HCT116 (cell line): ENCODE measurements around the gene EXOC6B. TPM values are rescaled to one million over a fixed set of nuclear protein-coding genes. Genes with fewer than 3 reads are reported as not detected.

Experiments
- ATAC-seq: fragments of 200-7000 bp; cut with Tn5 transposase; 2 replicates; pipeline ENCODE4 v1.9.1; 2020; ENCODE audit warnings: mild to moderate bottlenecking, moderate library complexity
- BruUV-seq: library from RNA; stranded (reverse); fragments of 400-500 nt; replicated peaks from 2 replicates; lab custom pipeline; 2021; lab: Mats Ljungman, UMichigan
- CTCF ChIA-PET: fragments of 300-600 bp; sonication (Branson Sonifier 250); formaldehyde crosslinking; loops from one replicate; lab custom pipeline; 2021; ENCODE audit warnings: antibody characterized with exemption; lab: Charles Lee
- POLR2A ChIA-PET: fragments of 300-600, 350-600 bp; sonication (Branson Sonifier 250); formaldehyde crosslinking; loops from one replicate; lab custom pipeline; 2021; ENCODE audit warnings: antibody characterized with exemption; lab: Charles Lee
- RAD21 ChIA-PET, 2 experiments: fragments of 300-600 bp; sonication (Branson Sonifier 250); formaldehyde crosslinking; loops; one replicate each; lab custom pipeline; 2023; ENCODE audit warnings: low total read pairs in 2 of 2; ENCODE audit not compliant: uncharacterized antibody in 2 of 2, unreplicated experiment in 2 of 2, low non-redundant PET in 1 of 2; lab: Charles Lee
- DNase-seq: peaks from one replicate; pipeline ENCODE4 v3.0.0-alpha.2; 2010; ENCODE audit warnings: low read depth, low spot score
- H2AFZ ChIP-seq: fragments of 200-600 bp; shearing (Covaris generic), sonication (generic); 2 replicates; pipeline ENCODE4 v1.6.1; 2017; ENCODE audit warnings: low read depth, mixed run types, mixed read lengths, antibody characterized with exemption, low read length; ENCODE audit not compliant: poor library complexity, severe bottlenecking
- H3K27ac ChIP-seq: 2 replicates; pipeline ENCODE4 v1.5.1; 2012; ENCODE audit warnings: low read depth, low read length
- H3K27me3 ChIP-seq: fragments of 200-600 bp; sonication (generic); 2 replicates; pipeline ENCODE4 v1.6.1; 2016; ENCODE audit warnings: mixed run types, low read length, mixed read lengths; ENCODE audit not compliant: insufficient read depth
- H3K36me3 ChIP-seq, 2 experiments: fragments of 200-500 bp in 1 of 2; fragments of 200-600 bp in 1 of 2; sonication (Bioruptor generic) in 1 of 2; sonication (generic) in 1 of 2; 2 replicates each; pipeline versions ENCODE4 v1.5.1 to v1.6.1; 2014 to 2016; ENCODE audit warnings: low read length in 2 of 2, inconsistent platforms in 1 of 2, mixed read lengths in 1 of 2, mixed run types in 1 of 2; ENCODE audit not compliant: insufficient read depth in 2 of 2, control insufficient read depth in 1 of 2
- H3K4me1 ChIP-seq, 2 experiments: fragments of 200-600 bp in 1 of 2; sonication (generic) in 1 of 2; 2 replicates each; pipeline versions ENCODE4 v1.5.1 to v1.6.1; 2012 to 2017; ENCODE audit warnings: low read length in 2 of 2, inconsistent platforms in 1 of 2, mild to moderate bottlenecking in 1 of 2, mixed read lengths in 1 of 2, mixed run types in 1 of 2, moderate library complexity in 1 of 2; ENCODE audit not compliant: insufficient read depth in 2 of 2, control insufficient read depth in 1 of 2
- H3K4me2 ChIP-seq: fragments of 200-600 bp; sonication (generic); 2 replicates; pipeline ENCODE4 v1.6.1; 2017; ENCODE audit warnings: mixed run types, low read length, mixed read lengths
- H3K4me3 ChIP-seq, 2 experiments: fragments of 200-600 bp in 1 of 2; sonication (generic) in 1 of 2; replicated peaks in 1 of 2; 2 replicates each; pipeline ENCODE4 v1.5.1; 2011 to 2016; ENCODE audit warnings: low read length in 2 of 2, control low read depth in 1 of 2, low read depth in 1 of 2, mild to moderate bottlenecking in 1 of 2, mixed read lengths in 1 of 2, mixed run types in 1 of 2
- H3K79me2 ChIP-seq: fragments of 200-600 bp; sonication (generic); 2 replicates; pipeline ENCODE4 v1.6.1; 2017; ENCODE audit warnings: mild to moderate bottlenecking, mixed run types, low read length, moderate library complexity, mixed read lengths; ENCODE audit not compliant: insufficient read depth
- H3K9ac ChIP-seq: fragments of 200-600 bp; sonication (generic); 2 replicates; pipeline ENCODE4 v1.6.1; 2016; ENCODE audit warnings: low read length, mixed read lengths
- H3K9me2 ChIP-seq: fragments of 200-600 bp; sonication (generic), shearing (Covaris generic); 2 replicates; pipeline ENCODE4 v1.6.1; 2017; ENCODE audit warnings: mixed run types, mild to moderate bottlenecking, moderate library complexity; ENCODE audit not compliant: insufficient read depth
- H3K9me3 ChIP-seq, 2 experiments: fragments of 200-500 bp in 1 of 2; fragments of 200-600 bp in 1 of 2; sonication (Bioruptor generic) in 1 of 2; sonication (generic) in 1 of 2; 2 replicates each; pipeline ENCODE4 v1.6.1; 2014 to 2017; ENCODE audit warnings: low read length in 2 of 2, mixed read lengths in 2 of 2, inconsistent platforms in 1 of 2, low read depth in 1 of 2, mild to moderate bottlenecking in 1 of 2, mixed run types in 1 of 2, moderate library complexity in 1 of 2; ENCODE audit not compliant: control insufficient read depth in 1 of 2, insufficient read depth in 1 of 2
- H4K20me1 ChIP-seq: fragments of 200-600 bp; sonication (generic), shearing (Covaris generic); 2 replicates; pipeline ENCODE4 v1.6.1; 2017; ENCODE audit warnings: mixed run types, mild to moderate bottlenecking, moderate library complexity; ENCODE audit not compliant: insufficient read depth
- CEBPB ChIP-seq: IDR thresholded peaks from 2 replicates; pipeline ENCODE4 v1.6.1; 2012; ENCODE audit warnings: low read depth
- EGR1 ChIP-seq: IDR thresholded peaks from 2 replicates; pipeline ENCODE4 v1.6.1; 2012; ENCODE audit warnings: low read depth
- JUND ChIP-seq: IDR thresholded peaks from 2 replicates; pipeline ENCODE4 v1.6.1; 2012
- RAD21 ChIP-seq: IDR thresholded peaks from 2 replicates; pipeline ENCODE4 v1.6.1; 2012; ENCODE audit warnings: low read depth, mild to moderate bottlenecking
- SIN3A ChIP-seq: IDR thresholded peaks from 2 replicates; pipeline ENCODE4 v1.6.1; 2012; ENCODE audit warnings: low read depth
- SP1 ChIP-seq: IDR thresholded peaks from 2 replicates; pipeline ENCODE4 v1.6.1; 2012; ENCODE audit warnings: low read depth
- SRF ChIP-seq: IDR thresholded peaks from 2 replicates; pipeline ENCODE4 v1.6.1; 2012; ENCODE audit warnings: low read depth
- TCF7L2 ChIP-seq: IDR thresholded peaks from 2 replicates; pipeline ENCODE4 v1.7.0; 2011; ENCODE audit warnings: borderline replicate concordance, inconsistent platforms; ENCODE audit not compliant: insufficient read depth, insufficient read length; ENCODE audit errors: extremely low read depth
- ZNF274 ChIP-seq: fragments of 200-500 bp; sonication (Bioruptor generic); IDR thresholded peaks from 2 replicates; pipeline ENCODE4 v1.6.1; 2014; ENCODE audit warnings: mild to moderate bottlenecking, low read depth, low read length, inconsistent platforms
- intact Hi-C: fragments of 100-400 bp; cut with micrococcal nuclease; formaldehyde crosslinking; loops from 2 replicates; pipeline ENCODE4 v1.10.0; 2022
- total RNA-seq: library from RNA; stranded (reverse); gene quantifications from one replicate; pipeline ENCODE4 v1.2.1, GENCODE V29; 2021; ENCODE audit not compliant: unreplicated experiment
- TF ChIP-seq, protein P1 (sequence below): IDR thresholded peaks from 2 replicates; pipeline ENCODE4 v1.6.1; 2012; ENCODE audit warnings: low read depth
- TF ChIP-seq, protein P2 (sequence below), 3 experiments: fragments of 200-600 bp in 1 of 3; sonication (generic) in 1 of 3; IDR thresholded peaks in 2 of 3; conservative IDR thresholded peaks in 1 of 3; 2 replicates each; pipeline ENCODE4 v1.5.1; 2012 to 2017; ENCODE audit warnings: low read depth in 2 of 3, low read length in 2 of 3, antibody characterized with exemption in 1 of 3, borderline replicate concordance in 1 of 3, control low read depth in 1 of 3, mild to moderate bottlenecking in 1 of 3, mixed read lengths in 1 of 3, mixed run types in 1 of 3, moderate library complexity in 1 of 3; ENCODE audit not compliant: insufficient read depth in 1 of 3
- TF ChIP-seq, protein P3 (sequence below): IDR thresholded peaks from 2 replicates; pipeline ENCODE4 v1.6.1; 2012
- TF ChIP-seq, protein P4 (sequence below): IDR thresholded peaks from 2 replicates; pipeline ENCODE4 v1.6.1; 2012

The EXOC6B gene
- total RNA-seq, 1 experiment from 2014 or later: 25.4 TPM

DNA sequence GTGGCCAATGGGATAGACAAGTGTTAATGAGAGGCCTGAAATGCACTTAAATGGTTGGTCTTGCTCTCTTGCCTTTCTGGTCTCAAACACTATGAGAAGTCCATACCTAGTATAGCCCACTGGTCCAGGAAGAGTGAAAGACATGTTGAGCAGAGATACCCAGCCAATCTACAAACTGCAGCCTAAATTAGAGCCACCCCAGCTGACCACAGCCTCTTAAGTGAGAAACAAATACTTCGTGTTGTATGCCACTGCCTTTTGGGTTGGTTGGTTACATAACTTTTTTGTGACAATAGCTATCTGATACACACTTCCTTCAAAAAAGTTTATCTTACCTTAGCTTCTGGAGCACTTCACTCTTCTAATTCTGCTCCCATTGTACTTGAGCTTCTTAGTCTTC, 8.8 kb upstream of the EXOC6B start:
- no peaks in the 10 kb centered on the region for H3K36me3 ChIP-seq
- no peak overlapping the region for H2AFZ ChIP-seq
- no peak for DNase-seq
- ChIA-PET POLR2A (no interaction called here), RAD21 (no interaction called here)
- no peaks in the 10 kb centered on the region for H4K20me1 ChIP-seq
- no peak overlapping the region for H3K4me2 ChIP-seq
- no peaks in the 10 kb centered on the region for H3K27me3 ChIP-seq
- H3K4me1 ChIP-seq: no peaks in the 10 kb centered on the region
- H3K79me2 ChIP-seq: no peaks in the 10 kb centered on the region
- H3K27ac ChIP-seq: no peak overlapping the region
- H3K9me3 ChIP-seq: no peaks in the 10 kb centered on the region
- H3K9me2 ChIP-seq: peaks cover 5% of the 10 kb centered on the region; the same call in 1 of the 2 replicates
- no peak for ATAC-seq
- intact Hi-C loops: no loop called here
- TF ChIP-seq CEBPB: no peak
- TF ChIP-seq, protein P1, sequence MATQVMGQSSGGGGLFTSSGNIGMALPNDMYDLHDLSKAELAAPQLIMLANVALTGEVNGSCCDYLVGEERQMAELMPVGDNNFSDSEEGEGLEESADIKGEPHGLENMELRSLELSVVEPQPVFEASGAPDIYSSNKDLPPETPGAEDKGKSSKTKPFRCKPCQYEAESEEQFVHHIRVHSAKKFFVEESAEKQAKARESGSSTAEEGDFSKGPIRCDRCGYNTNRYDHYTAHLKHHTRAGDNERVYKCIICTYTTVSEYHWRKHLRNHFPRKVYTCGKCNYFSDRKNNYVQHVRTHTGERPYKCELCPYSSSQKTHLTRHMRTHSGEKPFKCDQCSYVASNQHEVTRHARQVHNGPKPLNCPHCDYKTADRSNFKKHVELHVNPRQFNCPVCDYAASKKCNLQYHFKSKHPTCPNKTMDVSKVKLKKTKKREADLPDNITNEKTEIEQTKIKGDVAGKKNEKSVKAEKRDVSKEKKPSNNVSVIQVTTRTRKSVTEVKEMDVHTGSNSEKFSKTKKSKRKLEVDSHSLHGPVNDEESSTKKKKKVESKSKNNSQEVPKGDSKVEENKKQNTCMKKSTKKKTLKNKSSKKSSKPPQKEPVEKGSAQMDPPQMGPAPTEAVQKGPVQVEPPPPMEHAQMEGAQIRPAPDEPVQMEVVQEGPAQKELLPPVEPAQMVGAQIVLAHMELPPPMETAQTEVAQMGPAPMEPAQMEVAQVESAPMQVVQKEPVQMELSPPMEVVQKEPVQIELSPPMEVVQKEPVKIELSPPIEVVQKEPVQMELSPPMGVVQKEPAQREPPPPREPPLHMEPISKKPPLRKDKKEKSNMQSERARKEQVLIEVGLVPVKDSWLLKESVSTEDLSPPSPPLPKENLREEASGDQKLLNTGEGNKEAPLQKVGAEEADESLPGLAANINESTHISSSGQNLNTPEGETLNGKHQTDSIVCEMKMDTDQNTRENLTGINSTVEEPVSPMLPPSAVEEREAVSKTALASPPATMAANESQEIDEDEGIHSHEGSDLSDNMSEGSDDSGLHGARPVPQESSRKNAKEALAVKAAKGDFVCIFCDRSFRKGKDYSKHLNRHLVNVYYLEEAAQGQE: no peak
- TF ChIP-seq JUND: no peak
- TF ChIP-seq, protein P2, sequence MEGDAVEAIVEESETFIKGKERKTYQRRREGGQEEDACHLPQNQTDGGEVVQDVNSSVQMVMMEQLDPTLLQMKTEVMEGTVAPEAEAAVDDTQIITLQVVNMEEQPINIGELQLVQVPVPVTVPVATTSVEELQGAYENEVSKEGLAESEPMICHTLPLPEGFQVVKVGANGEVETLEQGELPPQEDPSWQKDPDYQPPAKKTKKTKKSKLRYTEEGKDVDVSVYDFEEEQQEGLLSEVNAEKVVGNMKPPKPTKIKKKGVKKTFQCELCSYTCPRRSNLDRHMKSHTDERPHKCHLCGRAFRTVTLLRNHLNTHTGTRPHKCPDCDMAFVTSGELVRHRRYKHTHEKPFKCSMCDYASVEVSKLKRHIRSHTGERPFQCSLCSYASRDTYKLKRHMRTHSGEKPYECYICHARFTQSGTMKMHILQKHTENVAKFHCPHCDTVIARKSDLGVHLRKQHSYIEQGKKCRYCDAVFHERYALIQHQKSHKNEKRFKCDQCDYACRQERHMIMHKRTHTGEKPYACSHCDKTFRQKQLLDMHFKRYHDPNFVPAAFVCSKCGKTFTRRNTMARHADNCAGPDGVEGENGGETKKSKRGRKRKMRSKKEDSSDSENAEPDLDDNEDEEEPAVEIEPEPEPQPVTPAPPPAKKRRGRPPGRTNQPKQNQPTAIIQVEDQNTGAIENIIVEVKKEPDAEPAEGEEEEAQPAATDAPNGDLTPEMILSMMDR (IDR thresholded peaks at IDR 0.05 in 2 of 3, conservative IDR thresholded peaks at IDR 0.05 in 1 of 3; ENCODE audit: borderline replicate concordance in 1 of 3, insufficient read depth in 1 of 3, low read depth in 2 of 3, low read length in 2 of 3): no peak
- no peak for TF ChIP-seq TCF7L2
- no peak for TF ChIP-seq ZNF274
- TF ChIP-seq EGR1: no peak
- TF ChIP-seq, protein P3, sequence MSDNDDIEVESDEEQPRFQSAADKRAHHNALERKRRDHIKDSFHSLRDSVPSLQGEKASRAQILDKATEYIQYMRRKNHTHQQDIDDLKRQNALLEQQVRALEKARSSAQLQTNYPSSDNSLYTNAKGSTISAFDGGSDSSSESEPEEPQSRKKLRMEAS: no peak
- TF ChIP-seq RAD21: no peak
- TF ChIP-seq SP1: no peak
- no peak for TF ChIP-seq SIN3A
- TF ChIP-seq, protein P4, sequence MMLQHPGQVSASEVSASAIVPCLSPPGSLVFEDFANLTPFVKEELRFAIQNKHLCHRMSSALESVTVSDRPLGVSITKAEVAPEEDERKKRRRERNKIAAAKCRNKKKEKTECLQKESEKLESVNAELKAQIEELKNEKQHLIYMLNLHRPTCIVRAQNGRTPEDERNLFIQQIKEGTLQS: no peak
- no peak for TF ChIP-seq SRF
- TF ChIP-seq, all 23 proteins: peak for 0
- CTCF ChIA-PET: interaction anchor here (1.1 kb wide), 1 partner anchor 27 kb away, joined by 3 read pairs; no protein-coding TSS in a partner anchor
- no peak overlapping the region for H3K9ac ChIP-seq
- H3K4me3 ChIP-seq: no peak overlapping the region
- BruUV-seq: no TSS peak
